Epithelial cell of proximal tubule (primary cell): ENCODE results near the gene CEP20. TPM values are rescaled to one million over a fixed set of nuclear protein-coding genes. Genes with fewer than 3 reads are reported as not detected.

Source experiments
- DNase-seq: peaks from one replicate; pipeline ENCODE4 v3.0.0-alpha.2; 2011; ENCODE audit warnings: low read depth
- H3K4me3 ChIP-seq: 2 replicates; pipeline ENCODE4 v1.5.1; 2011; ENCODE audit warnings: low read depth, mild to moderate bottlenecking, low read length
- CTCF ChIP-seq: conservative IDR thresholded peaks from 2 replicates; pipeline ENCODE4 v1.5.1; 2012; ENCODE audit warnings: low read depth, mild to moderate bottlenecking, low read length
- total RNA-seq: library from RNA; depleted of rRNA; stranded (reverse); fragments of >200 nt; gene quantifications from 2 replicates; pipeline ENCODE4 v1.2.3, GENCODE V29; 2015

CEP20 gene
- total RNA-seq, 1 donor from 2014 or later: 39.1 TPM

GRCh38 chr16:15873737-15874136 is 14.7 kb downstream of the CEP20 start:
- no peak overlapping the region for H3K4me3 ChIP-seq
- no peak for TF ChIP-seq CTCF
- DNase-seq: no peak

- no peak for DNase-seq
- TF ChIP-seq CTCF: no peak
- H3K4me3 ChIP-seq: no peak overlapping the region
Observed at GRCh38 chr16:15873301-15873700, 15.1 kb downstream of the CEP20 start.

GRCh38 chr16:15870011-15870410 is 18.4 kb downstream of the CEP20 start:
- no peak for DNase-seq
- TF ChIP-seq CTCF: no peak

GRCh38 chr16:15866451-15866850 is 22.0 kb downstream of the CEP20 start:
- H3K4me3 ChIP-seq: no peak overlapping the region
- DNase-seq: no peak
- TF ChIP-seq CTCF: no peak

More at GRCh38 chr16:15870011-15870410, 18.4 kb downstream of the CEP20 start:
- H3K4me3 ChIP-seq: no peak overlapping the region

- DNase-seq: no peak
- no peak overlapping the region for H3K4me3 ChIP-seq
- TF ChIP-seq CTCF: no peak
Observed at GRCh38 chr16:15865742-15866141, 22.7 kb downstream of the CEP20 start.

GRCh38 chr16:15864939-15865338 is 23.5 kb downstream of the CEP20 start:
- TF ChIP-seq CTCF: no peak
- no peak for DNase-seq
- H3K4me3 ChIP-seq: no peak overlapping the region

GRCh38 chr16:15861996-15862395 is 26.4 kb downstream of the CEP20 start:
- TF ChIP-seq CTCF: no peak
- H3K4me3 ChIP-seq: no peak overlapping the region
- DNase-seq: no peak
